B cell (primary cell): Measurements from ENCODE around the gene PITPNM3. TPM values are rescaled to one million over a fixed set of nuclear protein-coding genes. Genes with fewer than 3 reads are reported as not detected.

Experiments used
- ATAC-seq: fragments of 200-7000 bp; cut with Tn5 transposase; one replicate; pipeline ENCODE4 v1.10.0; 2021; ENCODE audit warnings: low read depth, mild to moderate bottlenecking, moderate number of reproducible peaks, moderate library complexity
- CTCF ChIA-PET: fragments of 350-600 bp; sonication (Branson Sonifier 250); formaldehyde crosslinking; loops from one replicate; lab custom pipeline; 2021; ENCODE audit warnings: antibody characterized with exemption, inconsistent platforms; lab: Charles Lee
- POLR2A ChIA-PET: fragments of 350-600 bp; sonication (Branson Sonifier 250); formaldehyde crosslinking; loops from one replicate; lab custom pipeline; 2021; ENCODE audit warnings: antibody characterized with exemption; lab: Charles Lee
- DNase-seq: peaks from one replicate; pipeline ENCODE4 v3.0.0; 2013
- H2AFZ ChIP-seq: 2 replicates; pipeline ENCODE4 v1.6.1; 2012; ENCODE audit warnings: mild to moderate bottlenecking, low read depth, low read length; ENCODE audit not compliant: insufficient read depth, poor library complexity, severe bottlenecking
- H3K27ac ChIP-seq, 2 donors: 1 replicate in 1 of 2; 2 replicates in 1 of 2; pipeline ENCODE4 v1.5.1; 2012 to 2013; ENCODE audit warnings: low read length in 2 of 2, mild to moderate bottlenecking in 2 of 2, moderate library complexity in 1 of 2
- H3K27me3 ChIP-seq, 4 experiments: fragments of 200-600 bp in 1 of 4; sonication (generic) in 1 of 4; replicated peaks in 1 of 4; 1 replicate in 2 of 4; 2 replicates in 2 of 4; pipeline versions ENCODE4 v1.6.1 to v1.7.0; 2013 to 2016; ENCODE audit warnings: low read length in 3 of 4, mild to moderate bottlenecking in 2 of 4, mixed read lengths in 1 of 4, moderate library complexity in 1 of 4; ENCODE audit not compliant: insufficient read depth in 4 of 4, control insufficient read depth in 3 of 4; ENCODE audit errors: control extremely low read depth in 1 of 4
- H3K36me3 ChIP-seq, 2 experiments: replicated peaks in 1 of 2; 1 replicate in 1 of 2; 2 replicates in 1 of 2; pipeline versions ENCODE4 v1.6.1 to v1.7.1; 2013; ENCODE audit warnings: low read length in 1 of 2; ENCODE audit not compliant: insufficient read depth in 2 of 2, control insufficient read depth in 1 of 2; ENCODE audit errors: control extremely low read depth in 1 of 2, extremely low read depth in 1 of 2
- H3K4me1 ChIP-seq, 2 donors: fragments of 200-600 bp in 1 of 2; sonication (generic) in 1 of 2; 1 replicate in 1 of 2; 2 replicates in 1 of 2; pipeline versions ENCODE4 v1.5.1 to v1.6.1; 2013 to 2017; ENCODE audit warnings: low read length in 2 of 2; ENCODE audit not compliant: control insufficient read depth in 2 of 2, insufficient read depth in 2 of 2
- H3K4me2 ChIP-seq: replicated peaks from 2 replicates; pipeline ENCODE3; 2012; ENCODE audit warnings: mild to moderate bottlenecking, low read depth, low read length; ENCODE audit not compliant: poor library complexity, severe bottlenecking
- H3K4me3 ChIP-seq, 5 experiments: fragments of 200-600 bp in 1 of 5; sonication (generic) in 1 of 5; 1 replicate in 3 of 5; 2 replicates in 2 of 5; pipeline versions ENCODE4 v1.5.1 to v1.7.0; 2011 to 2016; ENCODE audit warnings: low read length in 4 of 5, mild to moderate bottlenecking in 4 of 5, low read depth in 2 of 5, control low read depth in 1 of 5, moderate library complexity in 1 of 5; ENCODE audit not compliant: insufficient read depth in 1 of 5; ENCODE audit errors: control extremely low read depth in 1 of 5, extremely low read depth in 1 of 5
- H3K79me2 ChIP-seq: fragments of 200-600 bp; sonication (generic); one replicate; pipeline ENCODE4 v1.6.0; 2016; ENCODE audit warnings: low read length; ENCODE audit not compliant: control insufficient read depth, insufficient read depth
- H3K9ac ChIP-seq: fragments of 200-600 bp; sonication (generic); 2 replicates; pipeline ENCODE4 v1.6.1; 2017; ENCODE audit warnings: mild to moderate bottlenecking, low read length, moderate library complexity
- H3K9me3 ChIP-seq, 3 donors: one replicate each; pipeline versions ENCODE4 v1.6.1 to v1.7.1; 2013; ENCODE audit warnings: low read length in 2 of 3; ENCODE audit not compliant: control insufficient read depth in 2 of 3, insufficient read depth in 1 of 3; ENCODE audit errors: control extremely low read depth in 1 of 3
- H4K20me1 ChIP-seq: 2 replicates; pipeline ENCODE4 v1.6.0; 2012; ENCODE audit warnings: mild to moderate bottlenecking, low read length; ENCODE audit not compliant: insufficient read depth, control insufficient read depth, poor library complexity, severe bottlenecking
- H3K27ac Mint-ChIP-seq: one replicate; pipeline ENCODE4 v1.8.0; 2021; ENCODE audit warnings: mixed read lengths
- H3K27me3 Mint-ChIP-seq: one replicate; pipeline ENCODE4 v1.8.0; 2021; ENCODE audit warnings: mixed read lengths
- H3K4me1 Mint-ChIP-seq: one replicate; pipeline ENCODE4 v1.8.0; 2021; ENCODE audit warnings: mixed read lengths
- H3K4me3 Mint-ChIP-seq: one replicate; pipeline ENCODE4 v1.8.0; 2021; ENCODE audit warnings: mixed read lengths
- H3K9me3 Mint-ChIP-seq: one replicate; pipeline ENCODE4 v1.8.0; 2022; ENCODE audit warnings: mixed read lengths; ENCODE audit not compliant: insufficient read depth
- CTCF ChIP-seq: fragments of 200-600 bp; IDR thresholded peaks from one replicate; pipeline ENCODE4 v1.8.0; 2022; ENCODE audit warnings: antibody characterized with exemption, mild to moderate bottlenecking
- EZH2 ChIP-seq: IDR thresholded peaks from 2 replicates; pipeline ENCODE4 v1.6.1; 2012; ENCODE audit warnings: borderline replicate concordance, low read depth, mild to moderate bottlenecking, moderate library complexity, low read length; ENCODE audit not compliant: insufficient read depth, poor library complexity, severe bottlenecking
- WGBS: methylation state at CpG from one replicate; pipeline ENCODE4 v1.1.5; 2013; ENCODE audit warnings: missing lambda C conversion rate; ENCODE audit not compliant: insufficient coverage; 5-methylcytosine and 5-hydroxymethylcytosine counted together
- intact Hi-C: fragments of 100-400 bp; cut with micrococcal nuclease; formaldehyde crosslinking; loops from one replicate; pipeline ENCODE4 v1.10.0; 2022
- polyA plus RNA-seq: library from polyadenylated mRNA; depleted of rRNA; stranded (reverse); fragments of >200 nt; gene quantifications from 2 replicates; pipeline ENCODE4 v1.2.3, GENCODE V29; 2012
- total RNA-seq, 2 donors: library from RNA; stranded (reverse); fragments of 120-200 nt in 1 of 2; gene quantifications; 1 replicate in 1 of 2; 2 replicates in 1 of 2; pipeline versions ENCODE4 v1.2.3 to v1.2.4, GENCODE V29; 2013 to 2022

The PITPNM3 gene
- total and polyA plus RNA-seq, 2 donors (not counting 1 experiment from before 2014, with no cell fraction given) = 0.31 to 0.49 TPM

GRCh38 chr17:6551869-6552531, 4.4 kb downstream of the PITPNM3 start:
- no peak for DNase-seq
- ChIA-PET CTCF (no interaction called here), POLR2A (no interaction called here)
- H2AFZ ChIP-seq = no peak overlapping the region
- peaks cover 15 to 20% of the 10 kb centered on the region in 2 donors for H3K4me1 ChIP-seq
- H3K27ac ChIP-seq = no peak overlapping the region
- no peak overlapping the region for H3K4me3 ChIP-seq
- H3K79me2 ChIP-seq = no peaks in the 10 kb centered on the region
- peaks cover 36% of the 10 kb centered on the region for H3K27me3 Mint-ChIP-seq
- no peak for TF ChIP-seq CTCF
- TF ChIP-seq EZH2 = no peak
- H3K9ac ChIP-seq = no peak overlapping the region
- no peaks in the 10 kb centered on the region for H3K36me3 ChIP-seq
- H3K4me2 ChIP-seq = no peak overlapping the region
- no peak overlapping the region for H3K27ac Mint-ChIP-seq
- peaks cover 0 to 6% (median 0%) of the 10 kb centered on the region in 3 donors for H3K9me3 ChIP-seq
- H3K4me1 Mint-ChIP-seq = peaks cover 17% of the 10 kb centered on the region
- no peaks in the 10 kb centered on the region for H4K20me1 ChIP-seq
- no peak for ATAC-seq
- H3K27me3 ChIP-seq = peaks cover 0 to 28% (median 13%) of the 10 kb centered on the region in 4 experiments
- 93% methylated on average over 10 of the region's 11 CpGs for WGBS
- no peak overlapping the region for H3K4me3 Mint-ChIP-seq
- intact Hi-C loops = no loop called here
- no peaks in the 10 kb centered on the region for H3K9me3 Mint-ChIP-seq

DNA sequence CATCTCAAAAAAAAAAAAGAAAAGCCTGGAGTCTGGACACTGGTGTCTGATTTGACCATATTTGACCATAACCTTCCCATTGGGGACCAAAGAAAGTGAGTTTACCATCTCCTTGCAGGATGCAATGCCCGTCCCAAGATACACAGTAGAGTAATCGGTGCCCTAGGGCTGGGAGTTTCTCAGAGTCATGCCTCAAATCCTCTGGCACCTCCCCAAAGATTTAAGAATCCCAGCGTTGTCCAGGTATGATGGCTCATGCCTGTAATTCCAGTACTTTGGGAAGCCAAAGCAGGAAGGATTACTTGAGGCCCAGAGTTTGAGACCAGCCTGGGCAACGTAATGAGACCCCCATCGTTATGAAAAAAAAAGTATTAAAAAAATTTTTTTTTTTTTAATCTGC, 5.0 kb downstream of the PITPNM3 start:
- Histone ChIP-seq H3K27me3 (peaks cover 0 to 24% (median 11%) of the 10 kb centered on the region in 4 experiments), H3K36me3 (no peaks in the 10 kb centered on the region), H3K4me1 (peaks cover 11 to 16% of the 10 kb centered on the region in 2 donors), H4K20me1 (no peaks in the 10 kb centered on the region), H3K9ac (no peak overlapping the region), H3K79me2 (no peaks in the 10 kb centered on the region), H3K9me3 (peaks cover 0 to 6% (median 0%) of the 10 kb centered on the region in 3 donors), H3K27ac (no peak overlapping the region), H2AFZ (no peak overlapping the region), H3K4me3 (no peak overlapping the region), H3K4me2 (no peak overlapping the region)
- POLR2A ChIA-PET = no interaction called here
- Mint-ChIP-seq H3K4me3 (no peak overlapping the region), H3K27me3 (peaks cover 32% of the 10 kb centered on the region), H3K9me3 (no peaks in the 10 kb centered on the region), H3K4me1 (peaks cover 13% of the 10 kb centered on the region), H3K27ac (no peak overlapping the region)
- no peak for TF ChIP-seq EZH2
- no peak for TF ChIP-seq CTCF
- intact Hi-C loops = no loop called here
- ATAC-seq = no peak
- DNase-seq = no peak
- CTCF ChIA-PET = no interaction called here
- 100% methylated on average over 1 of the region's 5 CpGs for WGBS
